NCI-H2171 (cell line): ENCODE measurements around the gene SCN7A.

Experiments
- DNase-seq: peaks from one replicate; lab custom pipeline; 2025; lab: John Stamatoyannopoulos, UW

The SCN7A gene

DNA sequence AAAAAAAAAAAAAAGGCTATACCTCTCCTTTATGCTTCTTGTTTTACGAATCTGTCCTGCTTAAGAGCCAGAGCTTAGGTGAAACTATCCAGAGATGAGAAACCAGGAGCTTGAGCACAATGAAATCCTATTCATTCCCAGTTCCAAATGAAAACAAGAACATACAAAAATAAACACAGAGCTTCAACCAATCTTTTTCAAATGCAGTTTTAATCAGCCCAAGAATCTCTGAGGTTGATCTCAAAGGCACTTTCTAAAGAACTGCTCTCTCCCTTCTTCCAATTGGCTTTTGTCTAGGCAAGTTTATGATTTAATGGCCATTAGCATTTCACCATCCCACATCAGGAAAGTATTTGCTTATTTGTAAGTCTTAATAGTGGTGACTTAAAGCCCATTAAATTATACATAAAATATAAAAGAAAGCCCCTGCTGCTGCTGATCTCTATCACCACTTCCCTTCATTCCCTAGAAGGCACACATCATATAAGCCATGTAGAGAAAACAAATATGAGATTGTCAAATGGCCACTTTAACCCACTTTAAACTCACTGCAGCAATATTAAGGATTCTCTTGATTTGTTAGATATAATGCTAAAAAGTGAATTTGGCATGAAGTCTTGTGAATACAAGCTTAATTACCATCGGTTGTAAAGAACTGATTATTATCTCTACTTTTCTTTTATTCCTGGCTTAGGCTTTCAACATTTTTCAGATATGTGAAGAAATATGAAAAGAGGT, 89.0 kb downstream of the SCN7A start:
- no peak for DNase-seq

DNA sequence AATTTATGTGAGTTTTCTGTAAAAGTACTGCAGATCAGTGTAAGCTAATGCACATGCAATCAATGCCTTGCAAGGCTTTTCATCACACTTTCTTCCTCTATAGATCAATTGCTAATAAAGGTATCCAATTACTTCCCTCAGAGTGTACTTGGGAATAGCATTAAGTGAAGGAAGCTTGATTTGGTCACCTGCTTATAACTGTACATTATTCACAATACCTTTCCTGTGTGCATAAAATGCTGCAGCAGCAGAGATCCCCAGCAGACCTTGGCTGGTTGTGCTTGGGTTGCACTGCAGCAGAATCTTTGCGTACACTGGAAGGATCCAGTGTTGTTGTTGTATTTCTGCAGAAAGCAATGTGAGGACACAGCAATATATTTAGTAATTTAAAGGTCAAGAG, 99.8 kb downstream of the SCN7A start:
- DNase-seq: no peak

GRCh38 chr2:166393008-166393407, 101.0 kb downstream of the SCN7A start:
- DNase-seq: no peak

DNA sequence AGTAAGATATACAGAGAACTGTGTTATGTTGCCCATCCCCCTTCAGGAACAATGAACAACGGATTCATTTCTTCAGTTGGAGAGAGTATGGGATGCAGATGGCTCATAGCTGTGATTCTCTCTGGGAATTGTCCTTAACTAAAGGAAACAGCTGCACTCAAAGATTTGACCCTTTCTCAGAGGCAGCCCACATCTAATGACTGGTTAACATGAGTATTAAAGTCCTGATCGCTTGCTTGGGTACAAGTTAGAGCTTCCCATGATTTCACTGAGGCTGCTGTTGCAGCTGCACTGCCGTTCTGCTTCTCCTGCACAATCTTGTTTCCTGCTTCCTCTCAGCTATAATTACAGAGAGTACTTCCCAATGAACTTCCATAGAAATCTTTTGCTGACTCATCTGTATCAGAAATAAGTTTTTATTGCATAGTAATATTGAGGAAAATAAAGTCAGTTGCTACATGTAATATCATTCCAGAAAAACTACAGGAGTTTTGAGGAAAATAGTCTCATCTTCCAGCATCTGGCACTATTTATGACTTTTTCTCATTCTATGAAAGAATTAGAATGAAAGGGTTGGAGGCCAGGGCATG, 105.5 kb downstream of the SCN7A start:
- no peak for DNase-seq

- no peak for DNase-seq
Observed at GRCh38 chr2:166385313-166385712, 108.7 kb downstream of the SCN7A start.

DNA sequence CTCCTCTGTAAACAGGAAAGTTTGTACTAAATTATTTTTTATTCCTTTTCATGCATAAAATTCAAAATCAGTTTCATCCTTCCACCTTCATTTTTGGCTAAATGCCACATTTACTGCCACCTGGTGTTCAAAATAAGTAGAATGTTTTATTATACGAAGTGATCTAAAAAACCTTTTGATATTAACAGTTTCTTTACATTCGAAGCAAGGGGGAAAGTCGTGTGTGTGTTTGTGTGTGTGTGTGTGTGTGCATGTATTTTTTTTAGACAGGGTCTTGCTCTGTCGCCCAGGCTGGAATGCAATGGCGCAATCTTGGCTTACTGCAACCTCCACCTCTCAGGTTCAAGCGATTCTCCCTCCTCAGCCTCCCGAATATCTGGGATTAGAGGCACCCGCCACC, 109.3 kb downstream of the SCN7A start:
- DNase-seq: no peak

DNA sequence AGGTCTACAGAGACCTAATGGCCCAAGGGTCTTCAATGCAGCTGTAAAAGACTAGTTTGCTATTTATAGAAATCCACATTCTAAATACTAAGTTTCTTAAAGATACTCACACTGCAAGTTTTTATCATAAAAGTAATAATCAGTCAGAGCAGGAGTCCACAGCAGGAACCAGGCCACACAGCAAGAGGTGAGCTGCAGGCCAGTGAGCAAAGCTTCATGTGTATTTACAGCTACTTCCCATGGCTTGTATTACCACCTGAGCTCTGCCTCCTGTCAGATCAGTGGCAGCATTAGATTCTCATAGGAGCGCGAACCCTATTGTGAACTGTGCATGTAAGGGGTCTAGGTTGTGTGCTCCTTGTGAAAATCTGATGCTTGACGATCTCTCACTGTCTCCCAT, 111.6 kb downstream of the SCN7A start:
- DNase-seq: no peak

DNA sequence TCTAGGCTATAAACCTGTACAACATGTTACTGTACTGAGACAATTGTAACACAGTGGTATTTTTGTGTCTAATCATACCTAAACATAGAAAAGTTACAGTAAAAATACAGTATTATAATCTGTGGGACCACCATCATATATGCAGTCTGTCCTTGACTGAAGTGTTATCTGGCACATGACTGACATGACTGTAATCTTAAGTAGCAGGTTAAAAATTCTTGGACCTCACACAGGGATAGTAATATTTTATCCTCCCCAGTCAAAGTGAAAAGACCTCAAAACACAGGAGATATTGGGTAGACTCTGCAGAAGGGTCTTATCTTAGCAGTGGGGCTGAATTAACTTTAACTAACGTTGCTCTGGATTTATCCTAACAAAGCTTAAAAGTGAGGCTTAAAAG, 113.4 kb downstream of the SCN7A start:
- DNase-seq: no peak

DNA sequence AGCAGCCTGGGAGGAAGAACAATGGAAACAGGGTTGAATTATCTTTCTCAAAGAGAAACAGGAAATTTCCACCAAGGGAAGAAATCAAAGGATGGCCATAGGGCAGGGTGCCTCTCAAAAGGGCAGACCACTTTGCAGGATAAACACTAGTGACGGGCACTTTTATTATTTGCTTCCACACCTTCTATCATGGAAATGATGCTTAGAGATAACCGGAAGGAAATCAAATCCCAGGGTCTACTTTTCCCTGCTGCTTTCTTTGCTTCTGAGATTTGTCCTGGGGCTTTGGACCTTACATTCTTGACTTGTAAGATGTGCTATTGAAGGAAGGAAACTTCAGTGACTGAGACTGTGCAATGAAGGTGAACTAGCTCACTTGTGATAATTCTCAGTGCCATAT, 117.2 kb downstream of the SCN7A start:
- no peak for DNase-seq

- no peak for DNase-seq
Observed at GRCh38 chr2:166376488-166376828, 117.6 kb downstream of the SCN7A start.

DNA sequence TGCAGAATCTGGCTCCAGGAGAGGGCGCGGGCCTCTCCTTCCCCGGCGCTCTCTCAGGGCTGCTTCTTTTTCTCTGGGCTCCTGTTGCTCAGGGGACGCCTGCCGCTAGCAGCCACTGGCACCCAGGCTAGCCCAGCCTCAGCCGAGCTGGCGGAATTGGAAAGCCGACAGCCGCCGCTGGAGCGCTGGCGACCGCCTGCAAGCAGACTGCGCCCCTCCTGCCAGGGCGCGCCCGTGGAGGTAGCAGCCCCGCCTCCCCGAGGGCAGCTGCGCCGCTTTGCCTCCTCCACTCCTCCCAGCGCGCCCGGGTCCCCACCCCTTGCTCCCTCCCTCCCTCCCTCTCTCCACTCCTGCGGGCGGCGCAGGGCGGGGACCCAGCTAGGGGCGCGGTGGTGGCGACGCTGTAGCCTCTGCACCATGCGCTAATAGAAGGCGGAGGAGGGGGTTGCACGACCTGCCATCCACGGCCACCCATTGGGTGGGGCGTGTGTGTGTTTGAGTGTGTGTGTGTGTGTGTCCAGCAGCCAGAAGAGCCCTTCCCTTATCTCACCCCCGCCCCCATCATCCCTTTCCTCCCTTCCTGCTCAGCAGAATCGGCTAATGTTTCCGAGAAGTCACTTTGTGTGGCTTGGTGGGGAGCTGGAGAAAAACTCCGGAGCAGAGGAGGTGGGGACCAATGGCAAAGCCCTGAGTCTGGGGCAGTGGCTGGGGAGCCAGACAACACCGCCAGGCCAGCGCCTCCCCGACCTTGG, 118.1 kb downstream of the SCN7A start, which contains the start of gene SCN9A:
Gene SCN9A, minus strand, starts transcription at position 209 of the 752 bp plus-strand sequence. CDS start 64,188 bp downstream, outside the sequence.
- DNase-seq: peak; percentile 83

DNA sequence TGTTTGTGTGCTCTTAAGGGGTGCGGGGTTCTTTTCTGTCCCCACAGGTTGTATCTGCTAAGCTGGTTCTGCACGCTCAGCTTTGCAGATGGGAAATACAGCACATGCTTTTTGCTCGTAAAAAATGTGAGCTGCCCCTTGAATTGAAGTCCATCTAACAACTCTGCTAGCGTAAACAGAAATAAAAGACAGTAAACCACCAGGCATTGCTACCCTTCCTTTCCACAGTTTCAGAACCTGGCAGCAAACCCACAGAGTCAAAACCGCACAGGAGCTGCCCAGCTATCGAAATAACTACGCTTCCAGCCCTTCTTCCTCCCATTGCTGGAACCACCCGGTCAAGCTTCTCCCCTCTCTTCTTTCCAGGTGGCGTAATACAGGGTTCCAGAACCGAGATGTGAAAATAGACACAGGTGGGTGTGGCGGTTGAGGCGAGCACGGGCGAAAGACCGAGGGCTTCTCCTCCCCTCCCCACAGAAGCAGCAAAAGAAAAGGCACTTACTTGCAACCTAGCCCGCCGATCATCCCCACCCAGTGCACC, 118.8 kb downstream of the SCN7A start:
- no peak for DNase-seq

DNA sequence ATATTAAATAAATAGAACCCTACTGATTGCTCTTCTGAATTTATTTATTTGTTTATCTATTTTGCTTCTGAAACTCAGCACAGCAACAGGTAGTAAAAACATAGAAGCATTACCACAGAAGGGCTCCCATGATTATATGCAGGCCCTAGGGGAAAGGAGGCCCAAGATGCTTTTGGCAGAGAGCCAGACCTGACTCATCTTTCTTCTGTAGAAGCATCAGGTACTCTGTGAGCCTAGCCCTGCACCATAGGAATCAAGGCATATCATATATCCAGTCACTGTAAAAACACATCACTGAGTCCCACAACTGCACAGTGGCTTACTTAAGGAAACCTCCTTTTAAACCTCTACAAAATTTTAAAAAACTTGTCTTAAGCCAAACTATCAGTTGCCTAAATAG, 120.1 kb downstream of the SCN7A start:
- DNase-seq: peak; percentile 52

- no peak for DNase-seq
Observed at GRCh38 chr2:166373539-166373938, 120.5 kb downstream of the SCN7A start.

DNA sequence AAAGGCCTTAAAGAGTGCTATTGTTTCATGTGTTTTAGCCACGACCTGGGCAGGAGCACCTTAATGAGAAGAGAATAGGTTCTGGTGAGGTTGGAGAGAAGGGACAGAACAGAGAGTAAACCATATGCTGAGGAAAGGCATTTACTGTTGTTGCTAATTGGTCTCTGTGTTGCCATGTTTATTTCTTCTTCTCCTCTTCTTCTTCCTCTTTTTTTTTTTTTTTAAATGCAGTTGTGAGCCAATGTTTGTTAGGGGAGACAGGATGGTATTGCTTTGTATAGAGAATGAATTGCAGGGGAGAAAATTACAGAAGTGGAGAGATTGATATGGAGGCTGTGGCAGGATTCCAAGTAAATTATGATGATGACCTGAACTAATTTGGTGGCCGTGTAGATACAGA, 120.9 kb downstream of the SCN7A start:
- DNase-seq: no peak

- DNase-seq: no peak
Observed at GRCh38 chr2:166372046-166372445, 122.0 kb downstream of the SCN7A start.

DNA sequence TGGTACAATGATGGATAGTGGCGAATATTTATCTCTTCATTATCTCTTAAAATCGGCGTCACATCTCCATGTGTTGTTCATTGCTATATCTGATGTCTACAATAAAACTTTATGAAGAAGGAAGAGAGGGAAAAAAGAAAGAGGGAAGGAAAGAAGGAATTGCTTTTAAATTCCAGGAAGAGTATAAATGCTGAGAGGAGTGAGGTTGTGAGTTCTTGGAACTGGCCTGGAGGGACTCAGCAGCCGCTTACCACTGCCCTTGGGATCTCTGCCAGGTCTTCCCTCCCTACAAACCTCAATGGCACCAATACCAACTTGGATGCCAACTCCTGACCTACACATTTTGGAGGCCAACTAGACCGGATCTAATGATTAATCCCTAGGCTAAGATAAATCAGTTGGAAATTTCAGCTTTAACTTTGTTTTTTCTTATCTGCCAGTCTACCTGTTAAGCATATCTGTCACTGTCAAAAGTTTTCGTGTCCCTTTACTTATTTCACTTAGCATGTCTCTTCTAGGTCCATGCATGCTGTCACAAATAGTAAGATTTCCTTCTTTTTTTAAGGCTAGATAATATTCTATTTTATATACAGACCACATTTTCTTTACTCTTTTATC, 128.1 kb downstream of the SCN7A start:
- DNase-seq: no peak

- DNase-seq: no peak
Observed at GRCh38 chr2:166365239-166365638, 128.8 kb downstream of the SCN7A start.

GRCh38 chr2:166364476-166365161, 129.4 kb downstream of the SCN7A start:
- DNase-seq: no peak

DNA sequence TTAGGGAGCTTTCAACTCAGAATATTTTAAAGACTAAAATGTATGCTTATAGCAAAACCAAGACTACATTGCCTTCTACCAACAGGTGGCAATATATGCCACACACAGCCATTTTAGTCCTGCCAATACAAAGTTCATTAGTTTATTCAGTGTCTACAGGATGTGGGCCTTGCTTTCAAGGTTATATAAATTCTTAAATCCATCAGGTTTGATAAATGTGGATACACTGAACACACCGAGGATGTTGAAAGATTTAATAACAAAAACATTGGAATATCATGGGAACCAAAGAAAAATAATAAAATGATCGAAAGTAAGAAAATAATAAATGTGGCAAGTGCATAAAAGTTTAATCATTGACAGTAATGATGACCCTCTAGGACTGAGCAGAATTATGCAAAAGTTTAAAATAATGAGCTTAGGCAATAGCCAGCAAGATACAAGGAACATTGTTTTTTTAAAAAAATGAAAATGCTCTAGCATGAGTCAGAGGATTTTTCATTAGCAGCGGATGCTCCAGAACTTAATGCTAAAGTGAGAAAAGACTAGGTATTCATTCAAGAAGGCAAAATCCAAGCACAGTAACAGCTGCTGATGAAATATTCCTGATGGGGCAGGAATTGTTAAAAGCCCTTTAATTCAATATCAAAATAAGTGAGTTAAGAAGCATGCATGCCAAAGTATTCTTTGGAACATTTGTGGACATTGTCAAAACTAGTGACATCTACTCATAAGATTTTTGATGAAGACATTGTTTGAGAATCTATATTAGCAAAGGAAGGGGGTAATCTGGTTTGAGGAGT, 132.5 kb downstream of the SCN7A start:
- DNase-seq: no peak

DNA sequence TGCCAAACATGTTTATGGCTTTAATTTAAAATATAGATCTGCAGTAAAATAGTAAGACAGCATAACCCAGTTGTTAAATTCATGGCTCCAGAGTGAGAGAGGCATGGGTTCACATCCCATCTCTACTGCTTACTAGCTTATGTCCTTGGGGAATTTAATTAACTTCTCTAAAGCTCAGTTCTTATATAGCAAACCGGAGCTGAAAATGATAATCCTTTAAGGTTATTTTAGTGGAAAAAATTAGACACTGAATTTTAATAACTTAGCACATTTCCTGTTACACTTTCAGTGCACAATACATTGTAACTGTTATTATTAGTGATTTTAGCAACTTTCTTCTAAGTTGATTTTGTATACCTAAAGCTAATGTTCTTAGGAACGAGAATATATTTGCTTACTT, 133.1 kb downstream of the SCN7A start:
- DNase-seq: no peak
